ENCODE results near the gene DIPK1B.
A peak's percentile ranks its signal among the peaks of the same experiment; 100 is the strongest.
"Not testable (repeated sequence)": the region's sequence is repeated elsewhere in the genome, so short reads cannot be mapped to it uniquely, and the experiment has no call there.

The DIPK1B gene

DNA sequence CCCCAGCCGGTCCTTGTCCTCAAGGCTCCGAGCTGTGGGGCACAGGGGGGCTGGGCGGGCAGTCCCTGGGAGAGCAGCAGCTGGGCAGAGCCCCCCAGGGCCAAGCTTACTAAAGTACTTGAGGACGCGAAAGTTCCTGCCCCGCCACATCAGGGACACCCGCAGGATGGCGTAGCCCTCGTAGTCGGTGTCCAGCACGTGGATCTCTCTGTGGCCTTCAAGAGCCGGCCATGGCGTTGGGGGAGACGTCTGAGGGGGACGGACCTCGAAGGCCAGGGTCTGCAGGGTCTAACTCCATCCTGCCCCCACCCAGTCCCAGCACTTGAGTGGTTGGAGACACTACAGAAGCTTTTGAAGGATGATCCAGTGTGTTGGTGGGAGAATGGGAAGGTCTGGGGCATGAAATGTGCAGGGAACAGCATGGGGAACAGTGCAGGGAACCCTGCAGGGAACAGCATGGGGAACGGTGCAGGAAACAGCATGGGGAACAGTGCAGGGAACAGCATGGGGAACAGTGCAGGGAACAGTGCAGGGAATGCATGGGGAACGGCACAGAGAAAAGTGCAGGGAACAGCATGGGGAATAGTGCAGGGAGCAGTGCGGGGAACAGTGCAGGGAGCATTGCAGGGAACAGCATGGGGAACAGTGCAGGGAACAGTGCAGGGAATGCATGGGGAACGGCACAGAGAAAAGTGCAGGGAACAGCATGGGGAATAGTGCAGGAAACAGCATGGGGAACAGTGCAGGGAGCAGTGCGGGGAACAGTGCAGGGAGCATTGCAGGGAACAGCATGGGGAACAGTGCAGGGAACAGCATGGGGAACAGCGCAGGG lies 43.1 kb downstream of the DIPK1B start:
- Histone ChIP-seq H2AK5ac (ENCODE audit: low read depth, low read length) (peak overlapping the region; percentile 93), H2BK12ac (ENCODE audit: low read length) (peak overlapping the region; percentile 7), H3K18ac (ENCODE audit: low read length) (peak overlapping the region; percentile 60), H2BK15ac (ENCODE audit: low read length) (peak overlapping the region; percentile 67), H2BK5ac (ENCODE audit: low read length) (peak overlapping the region; percentile 32), H2AFZ (ENCODE audit: low read length) (peak overlapping the region; percentile 66)
- H3K4me3 ChIP-seq (ENCODE audit: low read length in 2 of 2); DNase-seq (ENCODE audit: low spot score); H3K79me1 ChIP-seq (ENCODE audit: low read depth, low read length); H2BK120ac ChIP-seq (ENCODE audit: low read depth, low read length); H3K4me2 ChIP-seq (ENCODE audit: insufficient read depth, low read length, poor library complexity, severe bottlenecking); H3K9ac ChIP-seq (ENCODE audit: low read depth, low read length, poor library complexity); H3K36me3 ChIP-seq (replicated peaks in 1 of 2; ENCODE audit: control insufficient read depth in 2 of 2, insufficient read depth in 2 of 2, low read length in 2 of 2); H3K9me3 ChIP-seq (replicated peaks in 1 of 2; ENCODE audit: control insufficient read depth in 2 of 2, insufficient read depth in 1 of 2, low read depth in 1 of 2, low read length in 2 of 2); H3K4ac ChIP-seq (ENCODE audit: low read length); H4K91ac ChIP-seq (ENCODE audit: low read depth, low read length, poor library complexity); H3K14ac ChIP-seq (ENCODE audit: low read length); H3K4me1 ChIP-seq (ENCODE audit: control insufficient read depth in 2 of 2, insufficient read depth in 1 of 2, low read depth in 1 of 2, low read length in 2 of 2); H3K27me3 ChIP-seq (ENCODE audit: control insufficient read depth in 3 of 3, insufficient read depth in 3 of 3, low read depth in 1 of 3, low read length in 3 of 3); H3K23ac ChIP-seq (ENCODE audit: low read depth, low read length, poor library complexity); H3K27ac ChIP-seq (replicated peaks; ENCODE audit: low read length); H4K8ac ChIP-seq (ENCODE audit: low read depth, low read length): not testable (repeated sequence)
- whole genome bisulfite sequencing, 2 donors (ENCODE audit: extremely low coverage in 2 of 2, insufficient read length in 2 of 2, insufficient replicate concordance in 1 of 2) = no CpG with 5 or more reads among the region's 22 CpGs

DNA sequence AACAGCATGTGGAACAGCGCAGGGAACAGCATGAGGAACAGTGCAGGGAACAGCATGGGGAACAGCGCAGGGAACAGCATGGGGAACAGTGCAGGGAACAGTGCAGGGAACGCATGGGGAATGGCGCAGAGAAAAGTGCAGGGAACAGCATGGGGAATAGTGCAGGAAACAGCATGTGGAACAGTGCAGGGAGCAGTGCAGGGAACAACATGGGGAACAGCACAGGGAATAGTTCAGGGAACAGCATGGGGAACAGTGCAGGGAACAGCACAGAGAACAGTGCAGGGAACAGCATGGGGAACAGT lies 43.7 kb downstream of the DIPK1B start:
- Histone ChIP-seq H3K4me3 (ENCODE audit: low read length in 2 of 2) (no peak overlapping the region), H3K23ac (ENCODE audit: low read depth, low read length, poor library complexity) (no peak overlapping the region), H3K27ac (replicated peaks; ENCODE audit: low read length) (no peak overlapping the region), H3K9ac (ENCODE audit: low read depth, low read length, poor library complexity) (no peak overlapping the region), H3K79me1 (ENCODE audit: low read depth, low read length) (no peaks in the 10 kb centered on the region), H2AFZ (ENCODE audit: low read length) (no peak overlapping the region), H3K36me3 (replicated peaks in 1 of 2; ENCODE audit: control insufficient read depth in 2 of 2, insufficient read depth in 2 of 2, low read length in 2 of 2) (no peaks in the 10 kb centered on the region), H2BK15ac (ENCODE audit: low read length) (no peak overlapping the region), H2BK5ac (ENCODE audit: low read length) (no peak overlapping the region), H3K9me3 (replicated peaks in 1 of 2; ENCODE audit: control insufficient read depth in 2 of 2, insufficient read depth in 1 of 2, low read depth in 1 of 2, low read length in 2 of 2) (peaks cover 0 to 5% of the 10 kb centered on the region in 2 donors), H3K27me3 (ENCODE audit: control insufficient read depth in 3 of 3, insufficient read depth in 3 of 3, low read depth in 1 of 3, low read length in 3 of 3) (peaks cover 0 to 2% (median 0%) of the 10 kb centered on the region in 3 experiments), H3K18ac (ENCODE audit: low read length) (no peak overlapping the region), H2BK120ac (ENCODE audit: low read depth, low read length) (no peak overlapping the region), H3K4me2 (ENCODE audit: insufficient read depth, low read length, poor library complexity, severe bottlenecking) (no peak overlapping the region), H3K4me1 (ENCODE audit: control insufficient read depth in 2 of 2, insufficient read depth in 1 of 2, low read depth in 1 of 2, low read length in 2 of 2) (peaks cover 1 to 8% of the 10 kb centered on the region in 2 donors), H2AK5ac (ENCODE audit: low read depth, low read length) (peak overlapping the region; percentile 8), H3K4ac (ENCODE audit: low read length) (no peak overlapping the region), H4K8ac (ENCODE audit: low read depth, low read length) (no peak overlapping the region), H2BK12ac (ENCODE audit: low read length) (no peak overlapping the region), H3K14ac (ENCODE audit: low read length) (no peak overlapping the region), H4K91ac (ENCODE audit: low read depth, low read length, poor library complexity) (no peak overlapping the region)
- no CpG with 5 or more reads among the region's 4 CpGs for WGBS, 2 donors (ENCODE audit: extremely low coverage in 2 of 2, insufficient read length in 2 of 2, insufficient replicate concordance in 1 of 2)
- DNase-seq (ENCODE audit: low spot score) = no peak

DNA sequence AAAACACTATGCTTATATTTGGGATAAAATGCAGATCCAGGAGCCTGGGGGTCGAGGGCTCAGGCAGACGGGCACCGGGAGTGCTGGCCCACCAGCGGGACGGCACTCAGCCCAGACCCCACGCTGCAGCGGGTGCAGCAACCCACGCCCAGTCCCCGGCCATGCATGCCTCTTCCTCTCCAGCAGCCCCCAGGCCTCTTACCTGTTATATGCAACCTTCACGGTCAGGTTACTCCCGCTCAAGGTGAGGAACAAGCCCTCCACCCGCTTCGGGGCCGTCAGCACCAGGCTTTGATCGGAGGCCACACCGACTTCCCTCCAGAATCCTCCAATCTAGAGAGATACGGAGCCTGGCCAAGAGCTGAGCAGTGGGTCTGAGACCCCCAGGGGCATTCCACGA lies 44.5 kb downstream of the DIPK1B start:
- H3K23ac ChIP-seq (ENCODE audit: low read depth, low read length, poor library complexity) = peak overlapping the region; percentile 61
- no peak overlapping the region for H3K4me3 ChIP-seq (ENCODE audit: low read length in 2 of 2)
- peaks cover 0 to 2% of the 10 kb centered on the region in 2 donors for H3K9me3 ChIP-seq (replicated peaks in 1 of 2; ENCODE audit: control insufficient read depth in 2 of 2, insufficient read depth in 1 of 2, low read depth in 1 of 2, low read length in 2 of 2)
- WGBS, 2 donors (ENCODE audit: extremely low coverage in 2 of 2, insufficient read length in 2 of 2, insufficient replicate concordance in 1 of 2) = no CpG with 5 or more reads among the region's 18 CpGs
- no peak overlapping the region for H3K27ac ChIP-seq (replicated peaks; ENCODE audit: low read length)
- H3K14ac ChIP-seq (ENCODE audit: low read length) = no peak overlapping the region
- H3K4me2 ChIP-seq (ENCODE audit: insufficient read depth, low read length, poor library complexity, severe bottlenecking) = no peak overlapping the region
- H2BK5ac ChIP-seq (ENCODE audit: low read length) = no peak overlapping the region
- no peak for DNase-seq (ENCODE audit: low spot score)
- peak overlapping the region; percentile 96 for H2AK5ac ChIP-seq (ENCODE audit: low read depth, low read length)
- H3K79me1 ChIP-seq (ENCODE audit: low read depth, low read length) = no peaks in the 10 kb centered on the region
- peak overlapping the region; percentile 56 for H3K9ac ChIP-seq (ENCODE audit: low read depth, low read length, poor library complexity)
- no peak overlapping the region for H3K4ac ChIP-seq (ENCODE audit: low read length)
- H3K36me3 ChIP-seq (replicated peaks in 1 of 2; ENCODE audit: control insufficient read depth in 2 of 2, insufficient read depth in 2 of 2, low read length in 2 of 2) = no peaks in the 10 kb centered on the region
- peak overlapping the region; percentile 35 for H3K18ac ChIP-seq (ENCODE audit: low read length)
- H3K4me1 ChIP-seq (ENCODE audit: control insufficient read depth in 2 of 2, insufficient read depth in 1 of 2, low read depth in 1 of 2, low read length in 2 of 2) = peaks cover 1 to 8% of the 10 kb centered on the region in 2 donors
- H2BK120ac ChIP-seq (ENCODE audit: low read depth, low read length) = no peak overlapping the region
- no peak overlapping the region for H2AFZ ChIP-seq (ENCODE audit: low read length)
- H2BK15ac ChIP-seq (ENCODE audit: low read length) = peak overlapping the region; percentile 77
- H4K91ac ChIP-seq (ENCODE audit: low read depth, low read length, poor library complexity) = no peak overlapping the region
- peaks cover 0 to 2% (median 0%) of the 10 kb centered on the region in 3 experiments for H3K27me3 ChIP-seq (ENCODE audit: control insufficient read depth in 3 of 3, insufficient read depth in 3 of 3, low read depth in 1 of 3, low read length in 3 of 3)
- no peak overlapping the region for H2BK12ac ChIP-seq (ENCODE audit: low read length)
- peak overlapping the region; percentile 32 for H4K8ac ChIP-seq (ENCODE audit: low read depth, low read length)

DNA sequence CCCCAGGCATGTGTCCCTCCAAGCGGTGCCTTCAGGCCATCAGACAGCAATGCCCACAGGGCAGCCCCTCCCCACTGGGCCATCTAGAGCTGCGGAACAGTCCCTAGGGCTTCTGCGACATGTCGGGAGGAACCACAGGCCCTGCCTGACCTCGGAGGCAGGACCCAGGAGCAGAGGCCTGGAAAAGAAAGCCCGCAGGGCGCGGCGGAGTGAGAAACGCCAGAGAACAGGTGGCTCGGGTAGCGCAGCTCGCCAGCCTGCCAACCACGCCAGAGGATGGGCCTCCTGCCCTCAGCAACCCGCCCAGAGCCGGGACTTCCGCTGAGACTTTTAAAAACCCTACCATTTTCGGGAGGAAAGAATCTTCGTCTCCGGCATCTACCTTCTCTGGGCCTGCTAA lies 45.0 kb downstream of the DIPK1B start:
- Histone ChIP-seq H3K4ac (ENCODE audit: low read length) (no peak overlapping the region), H3K9ac (ENCODE audit: low read depth, low read length, poor library complexity) (no peak overlapping the region)

More for the DNA sequence above, 45.0 kb downstream of the DIPK1B start:
- Histone ChIP-seq H3K79me1 (ENCODE audit: low read depth, low read length) (no peaks in the 10 kb centered on the region), H2BK5ac (ENCODE audit: low read length) (no peak overlapping the region), H2BK12ac (ENCODE audit: low read length) (no peak overlapping the region), H2AK5ac (ENCODE audit: low read depth, low read length) (peak overlapping the region; percentile 96), H4K91ac (ENCODE audit: low read depth, low read length, poor library complexity) (no peak overlapping the region), H3K27ac (replicated peaks; ENCODE audit: low read length) (no peak overlapping the region), H3K4me2 (ENCODE audit: insufficient read depth, low read length, poor library complexity, severe bottlenecking) (no peak overlapping the region), H3K18ac (ENCODE audit: low read length) (no peak overlapping the region), H2BK120ac (ENCODE audit: low read depth, low read length) (no peak overlapping the region), H4K8ac (ENCODE audit: low read depth, low read length) (no peak overlapping the region), H3K27me3 (ENCODE audit: control insufficient read depth in 3 of 3, insufficient read depth in 3 of 3, low read depth in 1 of 3, low read length in 3 of 3) (peaks cover 0 to 2% (median 0%) of the 10 kb centered on the region in 3 experiments), H3K23ac (ENCODE audit: low read depth, low read length, poor library complexity) (peak overlapping the region; percentile 61), H3K36me3 (replicated peaks in 1 of 2; ENCODE audit: control insufficient read depth in 2 of 2, insufficient read depth in 2 of 2, low read length in 2 of 2) (no peaks in the 10 kb centered on the region), H3K9me3 (replicated peaks in 1 of 2; ENCODE audit: control insufficient read depth in 2 of 2, insufficient read depth in 1 of 2, low read depth in 1 of 2, low read length in 2 of 2) (peaks cover 0 to 2% of the 10 kb centered on the region in 2 donors), H2BK15ac (ENCODE audit: low read length) (peak overlapping the region; percentile 77), H3K14ac (ENCODE audit: low read length) (no peak overlapping the region), H3K4me1 (ENCODE audit: control insufficient read depth in 2 of 2, insufficient read depth in 1 of 2, low read depth in 1 of 2, low read length in 2 of 2) (peaks cover 4 to 8% of the 10 kb centered on the region in 2 donors), H2AFZ (ENCODE audit: low read length) (no peak overlapping the region), H3K4me3 (ENCODE audit: low read length in 2 of 2) (no peak overlapping the region)
- DNase-seq (ENCODE audit: low spot score) = no peak
- no CpG with 5 or more reads among the region's 20 CpGs for WGBS, 2 donors (ENCODE audit: extremely low coverage in 2 of 2, insufficient read length in 2 of 2, insufficient replicate concordance in 1 of 2)
